GM12891 (cell line): ENCODE results near the gene FBXO5.

Experiments
- POLR2A ChIP-seq: IDR thresholded peaks from 2 replicates; pipeline ENCODE4 v1.6.1; 2011; ENCODE audit warnings: low read depth, low read length, control low read depth
- POLR2AphosphoS5 ChIP-seq: IDR thresholded peaks from 2 replicates; pipeline ENCODE4 v1.6.1; 2011; ENCODE audit warnings: low read depth, low read length, control low read depth
- POU2F2 ChIP-seq: IDR thresholded peaks from 2 replicates; pipeline ENCODE4 v1.6.1; 2011; ENCODE audit warnings: low read depth, mild to moderate bottlenecking, control low read depth, low read length, moderate library complexity
- SPI1 ChIP-seq: IDR thresholded peaks from 2 replicates; pipeline ENCODE4 v1.6.1; 2011; ENCODE audit warnings: low read depth, low read length, control low read depth
- TAF1 ChIP-seq: IDR thresholded peaks from 2 replicates; pipeline ENCODE4 v1.6.1; 2011; ENCODE audit warnings: low read depth, low read length, control low read depth

DNA sequence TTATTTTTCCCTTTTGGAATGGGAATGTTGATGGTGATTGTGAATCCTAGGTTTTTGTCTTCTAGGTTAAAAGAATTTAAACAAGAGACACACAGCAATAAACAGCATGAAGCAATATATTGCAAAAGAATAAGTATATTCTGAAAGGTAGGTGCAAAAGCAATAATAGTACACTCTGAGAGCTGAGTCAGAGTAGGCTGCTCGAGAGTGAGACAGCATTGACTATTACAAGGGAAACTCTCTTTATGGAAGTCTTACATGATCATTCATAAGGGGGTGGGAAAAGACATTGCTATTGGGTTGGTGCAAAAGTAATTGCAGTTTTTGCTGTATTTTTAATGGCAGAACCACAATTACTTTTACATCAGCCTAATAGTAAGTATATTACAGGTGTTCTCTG, 25.0 kb downstream of the FBXO5 start:
- no peak for TF ChIP-seq POLR2A
- TF ChIP-seq TAF1 = no peak
- TF ChIP-seq POLR2AphosphoS5 = no peak
- TF ChIP-seq POU2F2 = no peak
- TF ChIP-seq SPI1 = no peak
